ENCODE data around the gene PLD3.
A peak's percentile ranks its signal among the peaks of the same experiment; 100 is the strongest.

Gene PLD3

GRCh38 chr19:40419066-40419612 lies 70.6 kb downstream of the PLD3 start:
- TF ChIP-seq, protein P1, sequence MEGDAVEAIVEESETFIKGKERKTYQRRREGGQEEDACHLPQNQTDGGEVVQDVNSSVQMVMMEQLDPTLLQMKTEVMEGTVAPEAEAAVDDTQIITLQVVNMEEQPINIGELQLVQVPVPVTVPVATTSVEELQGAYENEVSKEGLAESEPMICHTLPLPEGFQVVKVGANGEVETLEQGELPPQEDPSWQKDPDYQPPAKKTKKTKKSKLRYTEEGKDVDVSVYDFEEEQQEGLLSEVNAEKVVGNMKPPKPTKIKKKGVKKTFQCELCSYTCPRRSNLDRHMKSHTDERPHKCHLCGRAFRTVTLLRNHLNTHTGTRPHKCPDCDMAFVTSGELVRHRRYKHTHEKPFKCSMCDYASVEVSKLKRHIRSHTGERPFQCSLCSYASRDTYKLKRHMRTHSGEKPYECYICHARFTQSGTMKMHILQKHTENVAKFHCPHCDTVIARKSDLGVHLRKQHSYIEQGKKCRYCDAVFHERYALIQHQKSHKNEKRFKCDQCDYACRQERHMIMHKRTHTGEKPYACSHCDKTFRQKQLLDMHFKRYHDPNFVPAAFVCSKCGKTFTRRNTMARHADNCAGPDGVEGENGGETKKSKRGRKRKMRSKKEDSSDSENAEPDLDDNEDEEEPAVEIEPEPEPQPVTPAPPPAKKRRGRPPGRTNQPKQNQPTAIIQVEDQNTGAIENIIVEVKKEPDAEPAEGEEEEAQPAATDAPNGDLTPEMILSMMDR (IDR thresholded peaks at IDR 0.05; ENCODE audit: insufficient read depth, low read depth, low read length, missing control alignments) = no peak
- H3K4me3 ChIP-seq (ENCODE audit: low read depth, low read length) = no peak overlapping the region
- peak; percentile 29 for DNase-seq (ENCODE audit: low read depth)

- no peak for DNase-seq (ENCODE audit: low read depth)
- TF ChIP-seq, protein P1 (IDR thresholded peaks at IDR 0.05; ENCODE audit: insufficient read depth, low read depth, low read length, missing control alignments) = no peak
- no peak overlapping the region for H3K4me3 ChIP-seq (ENCODE audit: low read depth, low read length)
These were observed 71.3 kb downstream of the PLD3 start for GRCh38 chr19:40419780-40420179.

- peak overlapping the region; percentile 83 for H3K4me3 ChIP-seq (ENCODE audit: low read depth, low read length)
- TF ChIP-seq, protein P1 (IDR thresholded peaks at IDR 0.05; ENCODE audit: insufficient read depth, low read depth, low read length, missing control alignments) = no peak
- DNase-seq (ENCODE audit: low read depth) = no peak
These were observed 71.9 kb downstream of the PLD3 start for GRCh38 chr19:40420451-40420765.

DNA sequence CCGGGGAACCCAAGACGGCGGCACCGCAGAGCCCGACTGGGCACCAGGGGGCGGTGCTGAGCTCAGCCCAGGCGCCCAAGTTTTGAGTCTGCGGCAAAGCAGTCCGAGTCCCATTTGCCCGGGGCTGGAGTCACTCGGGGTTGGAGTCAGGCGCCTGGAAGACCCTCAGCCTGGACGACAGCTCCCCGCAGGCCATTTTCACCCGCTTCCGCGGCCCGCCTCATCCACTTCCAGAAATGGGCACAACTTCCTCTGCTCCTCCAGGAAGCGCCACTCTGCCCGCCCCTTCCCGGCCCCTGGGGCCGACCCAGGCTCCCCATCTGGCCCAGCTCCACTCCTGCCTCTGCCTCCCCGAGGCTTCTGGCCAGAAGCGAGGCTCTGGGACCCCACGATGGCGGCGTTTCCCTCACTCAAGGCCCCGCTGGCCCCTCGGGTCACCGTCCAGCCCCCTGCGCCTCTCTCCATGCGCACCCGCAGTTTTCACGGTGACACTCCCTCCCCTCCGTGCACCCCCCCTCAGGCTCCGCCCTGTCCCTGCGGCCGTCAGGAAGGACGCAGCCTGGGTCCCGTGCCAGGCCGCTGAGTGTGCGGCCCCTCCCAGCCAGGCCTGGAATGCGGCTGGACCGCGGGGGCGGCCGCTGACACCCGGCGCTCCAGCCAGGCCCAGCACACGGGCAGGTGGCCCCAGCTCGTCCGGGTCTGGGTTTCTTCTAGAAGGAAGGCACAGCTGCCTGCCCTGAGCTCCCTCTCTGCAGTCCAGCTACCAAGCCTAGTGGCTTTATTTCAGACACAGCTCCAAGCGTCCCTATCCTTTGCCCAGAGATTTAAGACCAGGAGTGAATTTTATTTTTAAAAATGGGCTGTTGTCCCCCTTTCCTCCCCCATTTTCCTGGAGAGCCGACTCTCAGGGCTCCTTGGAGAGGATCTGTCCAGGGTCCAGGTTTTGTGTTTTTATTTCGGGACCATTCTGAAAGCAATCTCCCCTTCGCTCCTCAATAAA lies 72.6 kb downstream of the PLD3 start:
- peak overlapping the region; percentile 83 for H3K4me3 ChIP-seq (ENCODE audit: low read depth, low read length)
- DNase-seq (ENCODE audit: low read depth) = peak; percentile 89
- TF ChIP-seq, protein P1 (IDR thresholded peaks at IDR 0.05; ENCODE audit: insufficient read depth, low read depth, low read length, missing control alignments) = peak; percentile 95

GRCh38 chr19:40421993-40422747 lies 73.7 kb downstream of the PLD3 start:
- no peak for DNase-seq (ENCODE audit: low read depth)
- no peak overlapping the region for H3K4me3 ChIP-seq (ENCODE audit: low read depth, low read length)
- TF ChIP-seq, protein P1 (IDR thresholded peaks at IDR 0.05; ENCODE audit: insufficient read depth, low read depth, low read length, missing control alignments) = no peak

GRCh38 chr19:40422748-40423566 lies 74.5 kb downstream of the PLD3 start:
- H3K4me3 ChIP-seq (ENCODE audit: low read depth, low read length) = no peak overlapping the region
- TF ChIP-seq, protein P1 (IDR thresholded peaks at IDR 0.05; ENCODE audit: insufficient read depth, low read depth, low read length, missing control alignments) = no peak
- DNase-seq (ENCODE audit: low read depth) = no peak
